Neural crest cell (in vitro differentiated cells): Measurements from ENCODE around the gene FHIT. TPM values are rescaled to one million over a fixed set of nuclear protein-coding genes. Genes with fewer than 3 reads are reported as not detected.

Experiments used
- DNase-seq: peaks from one replicate; pipeline ENCODE4 v3.0.0; 2021; ENCODE audit warnings: low read depth, mixed read lengths, low spot score
- H3K27ac Mint-ChIP-seq: one replicate; pipeline ENCODE4 v1.8.0; 2021; ENCODE audit warnings: mild to moderate bottlenecking, mixed read lengths; ENCODE audit not compliant: unreplicated experiment
- H3K27me3 Mint-ChIP-seq: 2 replicates; pipeline ENCODE4 v1.8.0; 2021; ENCODE audit warnings: low read depth, mild to moderate bottlenecking, mixed read lengths
- H3K36me3 Mint-ChIP-seq: 2 replicates; pipeline ENCODE4 v1.8.0; 2021; ENCODE audit warnings: low read depth, mild to moderate bottlenecking, mixed read lengths
- H3K4me1 Mint-ChIP-seq: 2 replicates; pipeline ENCODE4 v1.8.0; 2021; ENCODE audit warnings: mixed read lengths
- H3K4me3 Mint-ChIP-seq: one replicate; pipeline ENCODE4 v1.8.0; 2021; ENCODE audit warnings: mild to moderate bottlenecking, mixed read lengths
- H3K9me3 Mint-ChIP-seq: 2 replicates; pipeline ENCODE4 v1.8.0; 2021; ENCODE audit warnings: mixed read lengths
- total RNA-seq: library from RNA; stranded (reverse); gene quantifications from 2 replicates; pipeline ENCODE4 v1.2.1, GENCODE V29; 2021
- TF ChIP-seq, protein P1 (sequence below): fragments of 200-600 bp; sonication (generic); conservative IDR thresholded peaks from 2 replicates; pipeline ENCODE4 v1.5.0; 2021; ENCODE audit warnings: antibody characterized with exemption, mild to moderate bottlenecking

The FHIT gene
- total RNA-seq, 1 donor from 2014 or later, result 5.2 TPM

DNA sequence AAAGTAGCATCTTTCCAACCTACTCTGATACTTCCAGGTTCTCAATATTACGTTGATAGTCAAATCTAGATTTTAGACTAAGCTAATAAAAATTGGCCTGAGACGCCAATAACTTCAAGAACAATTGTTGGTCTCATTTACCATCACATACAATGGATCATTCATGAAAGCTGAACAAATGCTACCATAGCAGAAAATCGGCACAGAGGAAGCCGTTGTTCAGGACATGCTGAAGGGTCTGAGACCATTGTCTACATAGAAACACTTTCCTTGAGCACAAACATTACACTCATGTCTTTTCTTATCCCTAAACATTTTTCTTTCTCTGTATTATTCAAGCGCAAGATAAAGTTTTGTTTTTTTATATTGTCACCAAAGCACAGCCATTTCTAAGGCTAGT lies 37.2 kb upstream of the FHIT start:
- H3K27ac Mint-ChIP-seq, result no peak overlapping the region
- peaks cover 11% of the 10 kb centered on the region for H3K4me1 Mint-ChIP-seq
- H3K4me3 Mint-ChIP-seq, result no peak overlapping the region
- no peak for DNase-seq
- no peaks in the 10 kb centered on the region for H3K36me3 Mint-ChIP-seq
- no peaks in the 10 kb centered on the region for H3K27me3 Mint-ChIP-seq
- TF ChIP-seq, protein P1, sequence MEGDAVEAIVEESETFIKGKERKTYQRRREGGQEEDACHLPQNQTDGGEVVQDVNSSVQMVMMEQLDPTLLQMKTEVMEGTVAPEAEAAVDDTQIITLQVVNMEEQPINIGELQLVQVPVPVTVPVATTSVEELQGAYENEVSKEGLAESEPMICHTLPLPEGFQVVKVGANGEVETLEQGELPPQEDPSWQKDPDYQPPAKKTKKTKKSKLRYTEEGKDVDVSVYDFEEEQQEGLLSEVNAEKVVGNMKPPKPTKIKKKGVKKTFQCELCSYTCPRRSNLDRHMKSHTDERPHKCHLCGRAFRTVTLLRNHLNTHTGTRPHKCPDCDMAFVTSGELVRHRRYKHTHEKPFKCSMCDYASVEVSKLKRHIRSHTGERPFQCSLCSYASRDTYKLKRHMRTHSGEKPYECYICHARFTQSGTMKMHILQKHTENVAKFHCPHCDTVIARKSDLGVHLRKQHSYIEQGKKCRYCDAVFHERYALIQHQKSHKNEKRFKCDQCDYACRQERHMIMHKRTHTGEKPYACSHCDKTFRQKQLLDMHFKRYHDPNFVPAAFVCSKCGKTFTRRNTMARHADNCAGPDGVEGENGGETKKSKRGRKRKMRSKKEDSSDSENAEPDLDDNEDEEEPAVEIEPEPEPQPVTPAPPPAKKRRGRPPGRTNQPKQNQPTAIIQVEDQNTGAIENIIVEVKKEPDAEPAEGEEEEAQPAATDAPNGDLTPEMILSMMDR, result no peak
- H3K9me3 Mint-ChIP-seq, result no peaks in the 10 kb centered on the region

DNA sequence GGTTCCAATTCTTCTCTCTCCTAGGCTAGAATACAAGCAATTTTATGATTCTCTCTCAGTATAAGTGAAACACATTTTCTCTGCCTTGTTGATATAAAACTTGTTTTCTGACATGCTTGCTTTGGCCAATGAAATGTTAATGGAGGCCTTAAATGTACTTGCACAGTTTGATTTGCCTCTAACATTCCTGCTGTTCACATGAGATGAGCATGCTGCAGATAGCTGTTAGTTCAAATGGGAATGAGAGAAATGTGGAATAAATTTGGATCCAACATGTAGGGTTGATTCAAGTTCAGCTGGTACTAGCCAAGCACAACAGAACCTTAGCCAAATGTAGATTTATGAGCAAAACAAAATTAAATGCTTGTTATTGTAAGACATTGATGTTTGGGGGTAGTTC lies 32.6 kb upstream of the FHIT start:
- H3K4me1 Mint-ChIP-seq, result peaks cover 10% of the 10 kb centered on the region
- H3K27ac Mint-ChIP-seq, result no peak overlapping the region
- TF ChIP-seq, protein P1, result no peak
- DNase-seq, result no peak
- H3K9me3 Mint-ChIP-seq, result no peaks in the 10 kb centered on the region
- H3K27me3 Mint-ChIP-seq, result peaks cover 2% of the 10 kb centered on the region
- H3K4me3 Mint-ChIP-seq, result no peak overlapping the region
- no peaks in the 10 kb centered on the region for H3K36me3 Mint-ChIP-seq

DNA sequence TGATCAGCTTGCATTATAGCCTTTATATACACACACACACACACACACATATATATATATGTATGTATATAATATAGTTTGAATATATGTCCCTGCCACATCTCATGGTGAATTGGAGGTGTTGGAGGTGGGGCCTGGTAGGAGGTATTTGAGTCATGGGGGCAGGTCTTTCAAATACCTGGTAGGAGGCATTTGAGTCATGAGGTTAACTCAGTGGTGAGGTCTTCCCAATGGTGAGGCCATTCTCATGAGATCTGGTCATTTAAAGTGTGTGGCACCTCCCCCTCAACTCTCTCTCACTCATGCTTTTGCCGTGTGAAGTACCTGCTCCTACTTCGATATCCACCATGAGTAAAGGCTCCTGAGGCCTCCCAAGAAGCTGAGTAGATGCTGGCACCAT lies 27.5 kb upstream of the FHIT start:
- Mint-ChIP-seq H3K4me1 (no peaks in the 10 kb centered on the region), H3K9me3 (peaks cover under 1% of the 10 kb centered on the region), H3K36me3 (no peaks in the 10 kb centered on the region), H3K4me3 (no peak overlapping the region), H3K27ac (no peak overlapping the region), H3K27me3 (peaks cover 2% of the 10 kb centered on the region)
- TF ChIP-seq, protein P1, result no peak
- no peak for DNase-seq

DNA sequence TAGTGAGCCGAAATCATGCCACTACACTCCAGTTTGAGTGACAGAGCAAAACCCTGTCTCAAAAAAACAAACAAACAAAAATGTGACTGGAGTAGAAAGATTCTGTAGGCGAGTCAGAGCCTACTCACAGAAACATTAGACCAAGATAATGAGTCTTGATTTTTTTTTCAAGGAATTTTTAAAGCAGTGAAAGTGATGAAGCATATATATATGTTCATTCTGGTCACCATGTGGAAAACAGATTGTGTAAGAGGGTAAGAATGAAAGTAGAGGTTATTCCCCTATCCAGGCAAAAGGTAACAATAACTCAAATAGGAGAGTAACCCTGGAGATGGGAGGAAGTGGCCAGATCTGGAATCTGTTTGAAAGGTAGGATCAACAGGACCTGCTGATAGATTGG lies 26.2 kb upstream of the FHIT start:
- Mint-ChIP-seq H3K36me3 (no peaks in the 10 kb centered on the region), H3K27ac (no peak overlapping the region), H3K4me3 (no peak overlapping the region), H3K4me1 (no peaks in the 10 kb centered on the region), H3K27me3 (peaks cover 2% of the 10 kb centered on the region), H3K9me3 (peaks cover 3% of the 10 kb centered on the region)
- TF ChIP-seq, protein P1, result no peak
- no peak for DNase-seq

DNA sequence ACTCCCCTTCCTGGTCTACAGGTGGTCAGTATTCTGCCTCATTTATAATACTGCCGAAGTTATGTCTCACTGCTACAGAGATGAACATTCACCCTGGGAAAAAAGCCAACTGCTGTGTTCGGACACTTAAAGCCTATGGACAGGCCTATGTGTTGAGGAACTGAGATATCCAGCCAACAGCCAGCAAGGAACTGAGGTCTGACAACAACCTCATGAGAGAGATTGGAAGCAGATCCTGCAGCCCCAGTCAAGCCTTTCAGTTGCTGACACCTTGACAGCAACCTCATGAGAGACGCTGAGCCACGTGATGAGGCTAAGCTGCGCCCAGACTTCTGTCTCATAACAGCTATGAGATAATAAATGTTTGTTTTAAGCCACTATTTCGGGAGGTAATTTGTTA lies 18.2 kb upstream of the FHIT start:
- Mint-ChIP-seq H3K36me3 (no peaks in the 10 kb centered on the region), H3K27ac (no peak overlapping the region), H3K4me1 (no peaks in the 10 kb centered on the region), H3K4me3 (no peak overlapping the region), H3K27me3 (no peaks in the 10 kb centered on the region), H3K9me3 (peaks cover 6% of the 10 kb centered on the region)
- DNase-seq, result no peak
- TF ChIP-seq, protein P1, result no peak

DNA sequence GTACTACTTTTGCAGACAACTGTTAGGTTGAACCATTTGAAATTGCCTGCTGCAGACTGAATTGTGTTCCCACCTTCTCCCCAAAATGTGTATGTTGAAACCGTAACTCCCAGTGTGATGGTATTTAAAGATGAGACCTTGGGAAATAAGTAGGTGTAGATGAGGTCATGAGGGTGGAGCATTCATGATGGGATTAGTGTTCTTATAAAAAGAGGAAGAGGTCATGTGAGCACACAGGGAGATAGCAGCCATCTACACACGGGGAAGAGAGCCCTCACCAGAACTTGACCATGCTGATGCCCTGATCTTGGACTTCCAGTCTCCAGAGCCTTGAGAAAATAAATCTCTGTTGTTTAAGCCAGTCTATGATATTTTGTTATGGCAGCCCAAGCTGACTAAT lies 17.4 kb upstream of the FHIT start:
- no peaks in the 10 kb centered on the region for H3K36me3 Mint-ChIP-seq
- TF ChIP-seq, protein P1, result no peak
- H3K27ac Mint-ChIP-seq, result no peak overlapping the region
- DNase-seq, result no peak
- no peak overlapping the region for H3K4me3 Mint-ChIP-seq
- H3K9me3 Mint-ChIP-seq, result peaks cover 5% of the 10 kb centered on the region
- H3K27me3 Mint-ChIP-seq, result no peaks in the 10 kb centered on the region
- no peaks in the 10 kb centered on the region for H3K4me1 Mint-ChIP-seq
